NB4 (cell line): Measurements from ENCODE around the gene PRRT1.

Experiments used
- CTCF ChIP-seq: IDR thresholded peaks from one replicate; pipeline ENCODE4 v1.5.1; 2012; ENCODE audit warnings: low read depth, low read length
- POLR2A ChIP-seq: IDR thresholded peaks from 2 replicates; pipeline ENCODE4 v1.6.1; 2011; ENCODE audit warnings: mild to moderate bottlenecking; ENCODE audit not compliant: insufficient read length; ENCODE audit errors: extremely low read depth

- no peak for TF ChIP-seq CTCF
- no peak for TF ChIP-seq POLR2A
Observed at GRCh38 chr6:32140420-32141046, 11.2 kb downstream of the PRRT1 start.
